ENCODE data around the gene TMEM37. TPM values are rescaled to one million over a fixed set of nuclear protein-coding genes. Genes with fewer than 3 reads are reported as not detected.

Gene TMEM37
- total and polyA plus RNA-seq, 4 donors = 17.6 to 125 (median 37.4) TPM

DNA sequence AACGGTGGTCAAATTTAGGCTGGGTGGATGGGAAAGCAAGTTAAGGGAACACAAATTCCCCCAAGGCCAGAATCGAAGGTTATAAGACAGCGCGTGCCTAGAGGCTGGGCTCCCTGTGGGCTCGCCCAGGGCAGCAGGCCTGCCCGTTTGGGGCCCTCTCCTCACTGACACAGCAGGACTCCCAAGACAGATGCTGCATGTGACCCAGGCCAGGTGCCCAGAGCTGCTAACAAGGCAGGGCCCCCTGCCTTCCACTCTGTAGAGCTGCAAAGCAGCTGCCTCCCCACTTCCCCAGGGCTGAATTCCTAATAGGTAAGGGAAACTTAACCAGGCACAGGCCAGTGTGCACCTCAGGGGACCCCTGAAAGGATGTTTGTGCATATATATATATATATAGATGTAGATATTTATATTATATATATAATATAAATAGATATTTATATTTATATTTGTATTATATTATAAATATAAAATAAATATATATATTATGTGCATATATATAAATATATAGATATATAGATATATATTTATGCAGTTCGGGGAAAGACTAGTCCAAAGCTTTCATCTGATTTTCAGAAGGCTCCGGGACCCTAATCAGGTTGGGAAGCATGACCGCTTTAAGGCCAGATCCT lies 43.7 kb downstream of the TMEM37 start:
- Histone ChIP-seq H3K9ac (ENCODE audit: low read depth in 1 of 2, low read length in 2 of 2) (no peak overlapping the region), H3K4me1 (ENCODE audit: control insufficient read depth in 4 of 4, insufficient read depth in 4 of 4, low read length in 3 of 4) (peaks cover 0 to 6% (median 3%) of the 10 kb centered on the region in 4 donors), H3K27me3 (ENCODE audit: control insufficient read depth in 4 of 4, insufficient read depth in 4 of 4, low read length in 3 of 4) (no peaks in the 10 kb centered on the region), H3K4me3 (ENCODE audit: low read depth in 1 of 3, low read length in 3 of 3) (no peak overlapping the region), H3K36me3 (ENCODE audit: control insufficient read depth in 4 of 4, insufficient read depth in 3 of 4, low read depth in 1 of 4, low read length in 3 of 4) (no peaks in the 10 kb centered on the region), H3K9me3 (ENCODE audit: control insufficient read depth in 4 of 4, low read length in 3 of 4) (no peaks in the 10 kb centered on the region), H3K27ac (ENCODE audit: low read depth in 1 of 2, low read length in 2 of 2) (no peak overlapping the region)
- 89% methylated on average over 9 of the region's 9 CpGs for WGBS
- TF ChIP-seq HNF4G (IDR thresholded peaks at IDR 0.05) (no peak), SP1 (IDR thresholded peaks at IDR 0.05) (no peak), NR2F2 (IDR thresholded peaks at IDR 0.05) (no peak), EGR1 (IDR thresholded peaks at IDR 0.05; ENCODE audit: low read depth in 2 of 2) (no peak), MAX (IDR thresholded peaks at IDR 0.05) (no peak), RAD21 (IDR thresholded peaks at IDR 0.05) (no peak), YY1 (IDR thresholded peaks at IDR 0.05) (no peak), GABPA (IDR thresholded peaks at IDR 0.05 in 1 of 2, conservative IDR thresholded peaks at IDR 0.05 in 1 of 2) (no peak), HNF4A (conservative IDR thresholded peaks at IDR 0.05) (no peak), TAF1 (conservative IDR thresholded peaks at IDR 0.05) (no peak), RXRA (IDR thresholded peaks at IDR 0.05) (no peak)
- TF ChIP-seq, protein P1, sequence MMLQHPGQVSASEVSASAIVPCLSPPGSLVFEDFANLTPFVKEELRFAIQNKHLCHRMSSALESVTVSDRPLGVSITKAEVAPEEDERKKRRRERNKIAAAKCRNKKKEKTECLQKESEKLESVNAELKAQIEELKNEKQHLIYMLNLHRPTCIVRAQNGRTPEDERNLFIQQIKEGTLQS (IDR thresholded peaks at IDR 0.05) = no peak
- DNase-seq (ENCODE audit: low spot score) = no peak

DNA sequence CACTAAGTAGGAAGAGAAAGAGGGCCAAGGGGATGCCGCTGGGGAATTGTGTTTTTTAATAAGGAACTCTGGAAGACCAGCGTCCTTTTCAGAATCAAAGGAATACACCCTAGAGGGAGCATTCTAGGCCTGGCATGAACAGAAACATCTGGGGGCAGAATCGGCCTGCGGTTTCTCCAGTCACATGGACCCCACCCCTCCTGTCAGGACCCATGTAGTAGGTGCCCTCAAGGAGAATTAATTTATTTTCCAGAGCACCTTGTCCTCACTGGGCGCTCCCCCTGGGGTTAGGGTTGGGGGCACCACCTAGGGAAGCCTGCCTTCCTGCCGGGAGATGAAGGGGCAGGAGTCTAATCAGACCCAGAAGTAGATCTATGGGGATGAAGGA lies 44.2 kb downstream of the TMEM37 start:
- no peak for TF ChIP-seq FOXA1 (IDR thresholded peaks at IDR 0.05)
- TF ChIP-seq GABPA (IDR thresholded peaks at IDR 0.05 in 1 of 2, conservative IDR thresholded peaks at IDR 0.05 in 1 of 2) = no peak
- no peak for TF ChIP-seq CTCF (IDR thresholded peaks at IDR 0.05; ENCODE audit: low read depth, low read length, missing input control)
- no peak for TF ChIP-seq HNF4A (conservative IDR thresholded peaks at IDR 0.05)
- no peak for TF ChIP-seq RXRA (IDR thresholded peaks at IDR 0.05)
- no peak for TF ChIP-seq JUND (IDR thresholded peaks at IDR 0.05)
- TF ChIP-seq, protein P1 (IDR thresholded peaks at IDR 0.05) = no peak
- no peak for TF ChIP-seq HNF4G (IDR thresholded peaks at IDR 0.05)
- no peak for TF ChIP-seq EGR1 (IDR thresholded peaks at IDR 0.05; ENCODE audit: low read depth in 2 of 2)
- no peaks in the 10 kb centered on the region for H3K36me3 ChIP-seq (ENCODE audit: control insufficient read depth in 4 of 4, insufficient read depth in 3 of 4, low read depth in 1 of 4, low read length in 3 of 4)
- no peak overlapping the region for H3K9ac ChIP-seq (ENCODE audit: low read depth in 1 of 2, low read length in 2 of 2)
- H3K9me3 ChIP-seq (ENCODE audit: control insufficient read depth in 4 of 4, low read length in 3 of 4) = no peaks in the 10 kb centered on the region
- WGBS = 76% methylated on average over 6 of the region's 6 CpGs
- H3K4me1 ChIP-seq (ENCODE audit: control insufficient read depth in 4 of 4, insufficient read depth in 4 of 4, low read length in 3 of 4) = peaks cover 0 to 6% (median 3%) of the 10 kb centered on the region in 4 donors
- H3K4me3 ChIP-seq (ENCODE audit: low read depth in 1 of 3, low read length in 3 of 3) = no peak overlapping the region
- H3K27me3 ChIP-seq (ENCODE audit: control insufficient read depth in 4 of 4, insufficient read depth in 4 of 4, low read length in 3 of 4) = no peaks in the 10 kb centered on the region
- DNase-seq (ENCODE audit: low spot score) = no peak
- H3K27ac ChIP-seq (ENCODE audit: low read depth in 1 of 2, low read length in 2 of 2) = no peak overlapping the region

Data from liver (tissue), 9 donors.